LNCAP (cell line): ENCODE measurements around the gene SLC47A1.

ENCODE experiments used
- TF ChIP-seq, protein P1 (sequence below): fragments of 450-650 bp; IDR thresholded peaks from 2 replicates; pipeline ENCODE4 v1.5.1; 2017; ENCODE audit warnings: mild to moderate bottlenecking

The SLC47A1 gene

GRCh38 chr17:19537111-19537510 lies 3.5 kb downstream of the SLC47A1 start:
- TF ChIP-seq, protein P1, sequence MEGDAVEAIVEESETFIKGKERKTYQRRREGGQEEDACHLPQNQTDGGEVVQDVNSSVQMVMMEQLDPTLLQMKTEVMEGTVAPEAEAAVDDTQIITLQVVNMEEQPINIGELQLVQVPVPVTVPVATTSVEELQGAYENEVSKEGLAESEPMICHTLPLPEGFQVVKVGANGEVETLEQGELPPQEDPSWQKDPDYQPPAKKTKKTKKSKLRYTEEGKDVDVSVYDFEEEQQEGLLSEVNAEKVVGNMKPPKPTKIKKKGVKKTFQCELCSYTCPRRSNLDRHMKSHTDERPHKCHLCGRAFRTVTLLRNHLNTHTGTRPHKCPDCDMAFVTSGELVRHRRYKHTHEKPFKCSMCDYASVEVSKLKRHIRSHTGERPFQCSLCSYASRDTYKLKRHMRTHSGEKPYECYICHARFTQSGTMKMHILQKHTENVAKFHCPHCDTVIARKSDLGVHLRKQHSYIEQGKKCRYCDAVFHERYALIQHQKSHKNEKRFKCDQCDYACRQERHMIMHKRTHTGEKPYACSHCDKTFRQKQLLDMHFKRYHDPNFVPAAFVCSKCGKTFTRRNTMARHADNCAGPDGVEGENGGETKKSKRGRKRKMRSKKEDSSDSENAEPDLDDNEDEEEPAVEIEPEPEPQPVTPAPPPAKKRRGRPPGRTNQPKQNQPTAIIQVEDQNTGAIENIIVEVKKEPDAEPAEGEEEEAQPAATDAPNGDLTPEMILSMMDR, result no peak

DNA sequence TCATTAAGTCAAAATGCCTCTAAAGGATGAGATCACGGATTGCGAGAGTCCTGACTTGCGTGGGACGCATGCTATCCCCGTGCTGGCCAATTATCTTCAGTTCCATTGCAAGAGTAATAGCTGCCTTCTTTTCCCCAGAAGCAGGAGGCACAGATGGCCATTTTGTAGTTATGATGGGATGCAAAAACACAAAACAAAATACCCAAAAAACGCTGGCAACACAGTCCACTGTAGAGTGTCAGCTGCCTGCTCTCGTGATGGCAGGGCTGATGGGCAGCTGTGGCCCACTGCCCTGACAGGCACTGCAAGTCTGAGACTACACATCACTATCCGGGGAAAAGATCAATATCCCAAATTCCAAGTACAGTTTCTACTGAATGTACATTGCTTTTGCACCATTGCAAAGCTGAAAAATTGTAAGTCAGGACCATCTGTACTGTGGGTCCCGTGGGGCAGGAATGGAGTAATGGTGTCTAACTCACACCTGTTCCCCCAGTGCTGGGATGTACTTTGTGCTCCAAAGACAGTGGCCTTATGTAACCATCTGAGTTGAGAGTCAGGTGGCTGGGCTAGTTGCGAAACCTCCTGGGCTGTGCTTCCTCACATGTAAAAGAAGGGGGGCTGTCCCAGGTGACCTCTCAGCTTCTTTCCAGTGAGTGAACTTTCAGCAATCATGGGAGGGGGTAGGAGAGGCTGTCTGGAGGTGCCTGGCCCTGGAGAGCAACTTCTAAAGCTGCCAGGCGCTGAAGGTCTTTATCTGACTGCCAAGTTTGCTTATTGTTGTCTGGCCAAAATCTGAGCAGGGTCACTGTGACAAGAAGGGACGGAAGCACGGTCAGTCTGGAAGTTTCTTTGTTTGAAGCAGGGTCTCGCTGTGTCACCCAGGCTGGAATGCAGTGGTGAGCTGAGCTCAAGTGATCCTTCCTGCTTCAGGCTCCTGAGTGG lies 4.7 kb downstream of the SLC47A1 start:
- TF ChIP-seq, protein P1, result no peak

DNA sequence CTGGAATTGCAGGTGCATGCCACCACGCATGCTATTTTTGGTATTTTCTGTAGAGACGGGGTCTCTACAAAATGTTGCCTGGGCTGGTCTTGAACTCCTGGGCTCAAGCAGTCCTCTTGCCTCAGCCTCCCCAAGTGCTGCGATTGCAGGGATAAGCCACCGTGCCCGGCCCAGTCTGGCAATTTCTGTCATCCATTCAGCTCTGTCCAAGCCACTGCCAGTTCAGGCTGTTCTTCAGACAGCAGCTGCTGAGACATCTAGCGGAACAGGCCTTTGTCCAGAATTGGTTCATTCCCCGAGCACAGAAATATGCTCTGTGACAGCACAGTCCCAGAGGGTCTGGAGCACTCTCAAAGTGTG lies 5.4 kb downstream of the SLC47A1 start:
- TF ChIP-seq, protein P1, result no peak

- TF ChIP-seq, protein P1, result no peak
Observed at GRCh38 chr17:19539841-19540311, 6.2 kb downstream of the SLC47A1 start.

- TF ChIP-seq, protein P1, result no peak
Observed at GRCh38 chr17:19540706-19541370, 7.2 kb downstream of the SLC47A1 start.

DNA sequence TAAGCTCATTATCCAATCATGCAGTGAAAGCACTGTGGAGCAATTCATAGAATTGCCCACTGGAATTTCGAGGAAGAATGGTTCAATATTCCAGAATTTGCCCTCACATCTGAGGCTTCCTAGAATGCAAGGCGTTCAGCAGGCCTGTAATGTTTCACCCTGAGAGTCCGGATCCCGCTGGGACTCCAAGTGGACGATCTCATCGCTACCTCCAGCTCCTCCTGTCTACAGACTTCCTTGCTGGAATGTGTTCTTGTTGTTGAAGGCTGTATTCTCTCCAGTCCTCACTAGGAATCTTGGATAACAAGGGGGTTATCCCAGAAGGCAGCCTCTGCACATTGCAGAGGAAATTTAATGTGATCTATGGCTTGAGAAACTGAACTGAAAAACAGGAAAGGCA lies 7.8 kb downstream of the SLC47A1 start:
- TF ChIP-seq, protein P1, result no peak

DNA sequence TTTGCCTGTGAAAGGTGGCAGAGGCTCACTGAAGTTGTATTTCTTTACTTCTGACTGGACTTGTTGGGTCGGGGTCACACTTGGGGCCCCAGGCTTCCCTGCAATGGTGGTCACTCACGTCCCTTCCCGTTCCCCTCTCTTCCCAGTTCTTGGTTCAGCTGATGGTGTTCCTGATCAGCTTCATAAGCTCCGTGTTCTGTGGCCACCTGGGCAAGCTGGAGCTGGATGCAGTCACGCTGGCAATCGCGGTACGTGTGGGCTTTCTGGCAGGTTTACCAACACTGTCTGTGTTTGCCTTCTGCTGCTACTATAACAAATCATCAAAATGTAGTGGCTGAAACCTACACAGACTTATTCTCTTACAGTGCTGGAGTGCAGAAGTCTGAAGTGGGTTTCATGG lies 8.6 kb downstream of the SLC47A1 start:
- TF ChIP-seq, protein P1, result no peak
